H9 (cell line): ENCODE data around the gene GHRHR. TPM values are rescaled to one million over a fixed set of nuclear protein-coding genes. Genes with fewer than 3 reads are reported as not detected.

ENCODE experiments used
- DNase-seq: peaks from one replicate; pipeline ENCODE4 v3.0.0-alpha.2; 2017
- H2AFZ ChIP-seq: one replicate; pipeline ENCODE4 v1.6.1; 2013; ENCODE audit warnings: mild to moderate bottlenecking, low read length, control low read depth, moderate library complexity
- H2AK5ac ChIP-seq: 2 replicates; pipeline ENCODE4 v1.6.1; 2013; ENCODE audit warnings: low read length, control low read depth, mixed read lengths; ENCODE audit not compliant: insufficient read length
- H2BK120ac ChIP-seq: one replicate; pipeline ENCODE4 v1.6.1; 2013; ENCODE audit warnings: low read depth, mild to moderate bottlenecking, low read length, control low read depth, inconsistent platforms; ENCODE audit not compliant: poor library complexity, severe bottlenecking
- H2BK12ac ChIP-seq: 2 replicates; pipeline ENCODE4 v1.6.1; 2013; ENCODE audit warnings: low read length, control low read depth, mixed read lengths, low read depth; ENCODE audit not compliant: insufficient read length
- H2BK15ac ChIP-seq: 2 replicates; pipeline ENCODE4 v1.6.1; 2013; ENCODE audit warnings: low read depth, low read length, control low read depth
- H2BK20ac ChIP-seq: one replicate; pipeline ENCODE4 v1.6.1; 2013; ENCODE audit warnings: low read depth, mild to moderate bottlenecking, low read length, control low read depth, inconsistent platforms; ENCODE audit not compliant: poor library complexity, severe bottlenecking
- H2BK5ac ChIP-seq: 2 replicates; pipeline ENCODE4 v1.6.1; 2013; ENCODE audit warnings: low read length, control low read depth, mixed read lengths; ENCODE audit not compliant: insufficient read length
- H3K14ac ChIP-seq: 2 replicates; pipeline ENCODE4 v1.6.1; 2013; ENCODE audit warnings: low read length, control low read depth; ENCODE audit not compliant: insufficient read depth
- H3K18ac ChIP-seq: 2 replicates; pipeline ENCODE4 v1.6.1; 2013; ENCODE audit warnings: low read depth, mild to moderate bottlenecking, mixed read lengths, low read length, control low read depth; ENCODE audit not compliant: insufficient read length
- H3K23ac ChIP-seq: 2 replicates; pipeline ENCODE4 v1.6.1; 2013; ENCODE audit warnings: low read length, control low read depth, mixed read lengths, low read depth; ENCODE audit not compliant: insufficient read length
- H3K23me2 ChIP-seq: 2 replicates; pipeline ENCODE4 v1.6.1; 2013; ENCODE audit warnings: low read depth, mild to moderate bottlenecking, mixed read lengths, low read length, control low read depth; ENCODE audit not compliant: insufficient read length, poor library complexity, severe bottlenecking
- H3K27ac ChIP-seq: 2 replicates; pipeline ENCODE4 v1.5.1; 2013; ENCODE audit warnings: low read length, control low read depth, mixed read lengths, low read depth; ENCODE audit not compliant: insufficient read length
- H3K27me3 ChIP-seq: 2 replicates; pipeline ENCODE4 v1.6.1; 2013; ENCODE audit warnings: low read length, control low read depth, inconsistent platforms; ENCODE audit not compliant: insufficient read depth
- H3K4ac ChIP-seq: 2 replicates; pipeline ENCODE4 v1.6.1; 2013; ENCODE audit warnings: low read depth, mild to moderate bottlenecking, control low read depth, inconsistent platforms, low read length, moderate library complexity
- H3K4me1 ChIP-seq: 2 replicates; pipeline ENCODE4 v1.6.1; 2013; ENCODE audit warnings: low read length, control low read depth, inconsistent platforms; ENCODE audit not compliant: insufficient read depth
- H3K4me2 ChIP-seq: 2 replicates; pipeline ENCODE4 v1.6.1; 2013; ENCODE audit warnings: low read length, control low read depth, mixed read lengths; ENCODE audit not compliant: insufficient read length, insufficient read depth
- H3K56ac ChIP-seq: 2 replicates; pipeline ENCODE4 v1.6.1; 2013; ENCODE audit warnings: low read depth, mild to moderate bottlenecking, mixed read lengths, low read length, control low read depth; ENCODE audit not compliant: insufficient read length
- H3K79me1 ChIP-seq: 2 replicates; pipeline ENCODE4 v1.6.1; 2013; ENCODE audit warnings: low read depth, mild to moderate bottlenecking, moderate library complexity, low read length, control low read depth, inconsistent platforms; ENCODE audit not compliant: insufficient read depth, poor library complexity, severe bottlenecking
- H3K79me2 ChIP-seq: 2 replicates; pipeline ENCODE4 v1.6.1; 2013; ENCODE audit warnings: low read length, control low read depth, inconsistent platforms; ENCODE audit not compliant: insufficient read depth
- H3K9ac ChIP-seq: 2 replicates; pipeline ENCODE4 v1.6.1; 2013; ENCODE audit warnings: low read length, control low read depth, mixed read lengths; ENCODE audit not compliant: insufficient read length; ENCODE audit errors: extremely low read depth
- H3K9me3 ChIP-seq: one replicate; pipeline ENCODE4 v1.6.1; 2013; ENCODE audit warnings: low read depth, low read length, inconsistent platforms; ENCODE audit not compliant: control insufficient read depth
- H3T11ph ChIP-seq: one replicate; pipeline ENCODE4 v1.6.1; 2013; ENCODE audit warnings: mild to moderate bottlenecking, low read length, control low read depth, inconsistent platforms
- H4K20me1 ChIP-seq: one replicate; pipeline ENCODE4 v1.6.1; 2013; ENCODE audit not compliant: control insufficient read depth, insufficient read length, insufficient read depth
- H4K5ac ChIP-seq: 2 replicates; pipeline ENCODE4 v1.6.1; 2013; ENCODE audit warnings: low read depth, mild to moderate bottlenecking, mixed read lengths, low read length, control low read depth; ENCODE audit not compliant: insufficient read length
- H4K8ac ChIP-seq: replicated peaks from 2 replicates; pipeline ENCODE4 v1.6.1; 2013; ENCODE audit warnings: low read length, control low read depth, mixed read lengths, low read depth; ENCODE audit not compliant: insufficient read length
- H4K91ac ChIP-seq: 2 replicates; pipeline ENCODE4 v1.6.1; 2013; ENCODE audit warnings: low read depth, mild to moderate bottlenecking, moderate library complexity, mixed read lengths, low read length, control low read depth; ENCODE audit not compliant: insufficient read length
- H3K27ac Mint-ChIP-seq, 3 experiments: 2 replicates in 2 of 3; 3 replicates in 1 of 3; pipeline ENCODE4 v1.8.0; 2020 to 2021; ENCODE audit warnings: mixed read lengths in 3 of 3, mild to moderate bottlenecking in 1 of 3, moderate library complexity in 1 of 3
- H3K27me3 Mint-ChIP-seq: 2 replicates; pipeline ENCODE4 v1.8.0; 2021; ENCODE audit warnings: low read depth, mild to moderate bottlenecking, moderate library complexity, mixed read lengths
- H3K36me3 Mint-ChIP-seq, 3 experiments: 2 replicates in 2 of 3; 3 replicates in 1 of 3; pipeline ENCODE4 v1.8.0; 2020 to 2021; ENCODE audit warnings: low read depth in 3 of 3, mixed read lengths in 3 of 3; ENCODE audit not compliant: insufficient read depth in 1 of 3
- H3K4me1 Mint-ChIP-seq, 2 experiments: 2 replicates each; pipeline ENCODE4 v1.8.0; 2020; ENCODE audit warnings: mixed read lengths in 2 of 2
- H3K4me3 Mint-ChIP-seq, 2 experiments: 2 replicates in 1 of 2; 3 replicates in 1 of 2; pipeline ENCODE4 v1.8.0; 2020 to 2021; ENCODE audit warnings: mild to moderate bottlenecking in 2 of 2, mixed read lengths in 2 of 2, moderate library complexity in 1 of 2
- H3K9me3 Mint-ChIP-seq, 2 experiments: 2 replicates in 1 of 2; 3 replicates in 1 of 2; pipeline ENCODE4 v1.8.0; 2020; ENCODE audit warnings: mild to moderate bottlenecking in 2 of 2, mixed read lengths in 2 of 2, moderate library complexity in 1 of 2
- CTCF ChIP-seq: fragments of 200-600 bp; sonication (generic); conservative IDR thresholded peaks from 3 replicates; pipeline ENCODE4 v1.8.0; 2021; ENCODE audit warnings: antibody characterized with exemption, mild to moderate bottlenecking
- WGBS: extraction: QIAGEN DNeasy Blood & Tissue Kit; methylation state at CpG from one replicate; pipeline ENCODE4 v1.1.7; 2013; ENCODE audit warnings: missing lambda C conversion rate, low lambda C conversion rate, mixed read lengths; ENCODE audit not compliant: insufficient read length; ENCODE audit errors: extremely low coverage; 5-methylcytosine and 5-hydroxymethylcytosine counted together
- total RNA-seq: library from RNA; stranded (reverse); gene quantifications from 2 replicates; pipeline ENCODE4 v1.2.1, GENCODE V29; 2021

Gene GHRHR
- total RNA-seq, 1 experiment from 2014 or later: 7.4 TPM

DNA sequence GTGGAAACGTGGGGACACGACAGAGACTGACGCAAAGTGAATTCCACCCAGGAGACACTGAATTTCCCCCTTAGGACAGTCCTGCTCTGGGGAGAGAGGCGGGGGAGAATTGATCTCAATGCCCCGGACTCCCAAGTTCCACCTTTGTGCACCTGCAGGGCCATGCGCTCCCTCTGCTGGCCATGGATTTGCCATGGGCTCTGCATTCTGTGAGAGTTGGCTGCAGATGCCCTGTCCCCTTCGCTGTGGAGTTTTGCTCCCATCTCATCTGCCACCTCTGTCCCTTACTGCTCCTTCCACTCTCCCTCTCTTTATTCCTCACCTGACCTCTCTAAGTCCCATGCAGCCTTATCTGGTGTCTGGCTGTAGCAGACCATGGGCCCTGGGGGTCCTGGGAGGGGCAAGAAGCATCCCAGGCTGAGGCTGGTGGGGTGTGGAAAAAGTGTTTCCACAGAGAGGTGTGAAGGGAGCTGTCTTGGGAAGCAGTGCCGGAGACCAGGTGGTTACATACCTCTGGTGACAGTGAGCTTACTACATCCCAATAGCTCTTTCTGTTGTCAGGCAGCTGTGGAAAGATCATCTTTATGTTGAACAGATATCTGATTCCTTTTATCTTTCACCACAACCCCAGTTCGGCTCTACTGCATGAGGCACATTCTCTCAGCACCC is 14.3 kb downstream of the GHRHR start:
- H3K18ac ChIP-seq: no peak overlapping the region
- H2BK120ac ChIP-seq: no peak overlapping the region
- no peak overlapping the region for H4K5ac ChIP-seq
- H3K79me2 ChIP-seq: no peaks in the 10 kb centered on the region
- no peak overlapping the region for H3K14ac ChIP-seq
- H4K91ac ChIP-seq: no peak overlapping the region
- no peak overlapping the region for H3K23ac ChIP-seq
- H3T11ph ChIP-seq: no peak overlapping the region
- no peak overlapping the region for H3K56ac ChIP-seq
- H4K20me1 ChIP-seq: no peaks in the 10 kb centered on the region
- H2AFZ ChIP-seq: no peak overlapping the region
- no peak overlapping the region for H3K4ac ChIP-seq
- Mint-ChIP-seq H3K9me3 (no peaks in the 10 kb centered on the region), H3K27ac (no peak overlapping the region), H3K4me3 (no peak overlapping the region; a peak in 1 of 5 replicates), H3K27me3 (peaks cover 41% of the 10 kb centered on the region), H3K36me3 (no peaks in the 10 kb centered on the region), H3K4me1 (peaks cover 13% of the 10 kb centered on the region in 2 experiments)
- no peak overlapping the region for H2AK5ac ChIP-seq
- no peak overlapping the region for H2BK15ac ChIP-seq
- no peaks in the 10 kb centered on the region for H3K4me1 ChIP-seq
- H2BK20ac ChIP-seq: no peak overlapping the region
- no peaks in the 10 kb centered on the region for H3K79me1 ChIP-seq
- no peak overlapping the region for H3K9ac ChIP-seq
- no peaks in the 10 kb centered on the region for H3K27me3 ChIP-seq
- no peaks in the 10 kb centered on the region for H3K9me3 ChIP-seq
- H2BK5ac ChIP-seq: no peak overlapping the region
- H3K23me2 ChIP-seq: no peaks in the 10 kb centered on the region
- H3K4me2 ChIP-seq: no peak overlapping the region
- no peak overlapping the region for H3K27ac ChIP-seq
- peak; percentile 80 for TF ChIP-seq CTCF
- no CpG with 5 or more reads among the region's 9 CpGs for WGBS
- H2BK12ac ChIP-seq: no peak overlapping the region
- DNase-seq: peak; percentile 80
- no peak overlapping the region for H4K8ac ChIP-seq
